Measurements from ENCODE around the gene ZNF503.
"Not testable (repeated sequence)": the region's sequence is repeated elsewhere in the genome, so short reads cannot be mapped to it uniquely, and the experiment has no call there.

Gene ZNF503

DNA sequence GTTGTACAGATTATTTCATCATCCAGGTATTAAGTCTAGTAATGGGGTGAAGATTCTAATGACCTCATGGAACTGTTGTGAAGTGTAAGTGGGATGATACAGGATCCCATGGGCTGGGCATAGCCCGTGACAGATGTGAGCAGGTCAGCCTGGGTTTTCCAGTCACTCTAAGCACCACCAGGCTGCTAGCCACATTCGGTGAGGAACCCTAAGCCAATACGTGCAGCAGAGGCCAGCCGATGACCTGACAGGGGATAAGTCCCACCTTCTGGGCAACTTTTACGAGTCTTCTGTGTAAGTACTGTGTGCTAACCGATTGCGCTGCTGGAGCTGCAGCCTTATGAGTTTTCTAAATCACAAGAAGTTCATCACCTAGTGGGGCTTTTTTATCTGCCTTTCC, 7.3 kb downstream of the ZNF503 start:
- DNase-seq: no peak

DNA sequence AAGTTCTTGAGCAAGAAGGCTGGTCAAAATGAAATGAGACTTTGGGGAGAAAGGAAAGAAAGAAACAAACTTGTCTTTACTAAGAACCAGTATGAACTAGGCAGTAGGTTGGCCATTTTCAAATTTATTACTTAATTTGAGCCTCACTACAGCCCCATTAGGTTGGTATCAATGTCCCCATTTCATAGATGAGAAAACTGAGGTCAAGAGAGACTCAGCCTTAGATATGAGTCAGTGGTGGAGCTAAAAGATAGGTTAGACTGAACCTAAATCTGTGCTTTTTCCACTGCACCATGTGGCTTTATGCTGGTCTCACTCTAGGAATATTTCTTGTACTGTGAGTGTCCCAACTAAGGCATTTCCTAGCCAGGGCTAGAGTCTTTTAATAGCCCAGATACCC, 8.8 kb downstream of the ZNF503 start:
- no peak for DNase-seq

DNA sequence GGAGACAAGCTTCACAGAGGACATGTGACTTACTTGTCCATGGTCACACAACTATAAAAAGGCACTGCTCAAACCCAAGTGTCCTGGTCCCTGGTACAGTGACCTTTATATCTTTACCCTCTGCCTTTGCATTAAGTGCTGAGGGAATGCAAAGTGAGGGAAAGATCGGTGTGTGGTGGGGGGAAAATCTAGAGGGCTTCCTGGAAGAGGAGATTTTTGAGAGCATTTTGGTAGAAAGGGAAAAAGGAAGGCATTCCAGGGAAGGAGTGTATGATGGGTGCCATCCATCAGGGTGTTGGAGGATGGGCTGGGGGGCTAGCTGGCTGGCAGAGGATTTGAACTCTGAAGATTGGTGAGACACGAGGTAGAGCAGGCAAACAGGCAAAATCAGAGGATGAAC, 9.3 kb downstream of the ZNF503 start:
- no peak for DNase-seq

DNA sequence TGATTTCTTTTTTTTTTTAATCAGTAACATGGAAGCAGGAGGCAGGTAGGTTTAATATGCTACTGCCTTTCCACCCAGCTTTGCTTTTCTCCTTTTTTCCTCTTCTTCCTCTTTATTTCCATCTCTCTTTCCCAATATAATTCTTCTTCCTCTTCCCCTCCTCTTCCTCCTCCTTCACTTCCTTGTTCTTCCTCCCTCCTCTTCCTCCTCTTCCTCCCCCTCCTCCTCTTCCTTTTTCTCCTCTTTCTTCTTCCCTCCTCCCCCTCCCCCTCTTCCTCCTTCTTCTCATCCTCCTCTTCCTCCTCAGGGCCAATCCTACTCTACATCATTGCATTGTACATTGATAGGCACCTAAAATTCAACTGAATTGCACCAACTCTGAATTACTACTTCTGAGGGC, 11.4 kb downstream of the ZNF503 start:
- DNase-seq: no peak

DNA sequence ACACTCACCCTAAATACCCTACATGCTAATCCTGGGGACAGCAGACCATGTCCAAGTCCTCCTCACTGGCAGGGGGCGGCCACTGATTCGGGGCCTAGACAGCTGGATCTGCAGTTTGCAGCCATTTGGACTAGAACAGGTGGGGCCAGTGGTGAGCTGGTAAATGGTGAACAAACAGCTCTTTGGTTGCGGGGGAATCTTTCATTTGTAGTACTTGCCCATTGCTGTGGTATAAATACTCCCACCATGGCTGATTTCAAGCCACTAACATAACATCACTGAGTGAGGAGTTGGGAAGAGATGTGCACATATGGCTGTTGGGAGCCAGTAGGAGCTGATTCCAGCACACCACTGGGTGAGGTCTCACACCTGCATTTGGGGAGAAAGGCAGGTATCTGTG, 13.5 kb downstream of the ZNF503 start:
- DNase-seq: no peak

DNA sequence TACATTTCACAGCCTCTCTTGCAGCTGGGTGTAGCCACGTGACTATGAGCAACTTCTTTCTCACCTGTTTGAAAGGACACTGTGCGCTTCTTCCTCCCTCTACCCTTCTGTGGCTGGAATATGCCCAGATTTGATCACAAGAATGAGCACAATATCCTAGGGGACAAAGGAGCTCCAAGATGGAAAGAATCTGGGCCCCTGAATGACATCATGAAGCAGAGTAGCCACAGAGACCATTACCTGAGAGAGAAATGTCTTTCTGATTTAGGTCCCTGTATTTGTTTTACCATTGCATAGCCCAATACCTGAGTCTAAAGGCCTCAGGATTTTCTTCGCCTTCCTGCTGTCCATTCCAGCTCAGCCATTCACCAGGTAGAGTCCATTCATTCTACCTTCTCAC, 15.4 kb downstream of the ZNF503 start:
- DNase-seq: no peak

DNA sequence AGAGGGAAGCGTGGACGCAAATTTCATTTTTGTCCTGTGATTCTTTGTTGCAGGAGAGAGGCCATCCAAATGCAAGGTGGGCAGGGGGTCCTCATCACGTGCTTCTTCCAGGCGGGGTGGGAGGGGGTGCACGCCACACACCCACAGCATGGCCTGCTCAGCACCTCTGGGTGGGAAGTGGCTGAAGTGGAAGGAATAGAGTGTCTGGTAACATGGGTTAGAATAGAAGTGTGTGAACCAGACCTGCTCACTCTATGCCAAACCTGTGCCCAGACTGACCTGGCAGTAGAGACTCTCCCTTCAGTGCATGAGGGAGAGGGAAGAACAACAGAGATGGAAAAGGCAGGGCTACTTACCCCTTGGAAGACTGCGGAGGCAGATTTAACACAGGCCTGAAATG, 21.7 kb downstream of the ZNF503 start:
- no peak for DNase-seq

DNA sequence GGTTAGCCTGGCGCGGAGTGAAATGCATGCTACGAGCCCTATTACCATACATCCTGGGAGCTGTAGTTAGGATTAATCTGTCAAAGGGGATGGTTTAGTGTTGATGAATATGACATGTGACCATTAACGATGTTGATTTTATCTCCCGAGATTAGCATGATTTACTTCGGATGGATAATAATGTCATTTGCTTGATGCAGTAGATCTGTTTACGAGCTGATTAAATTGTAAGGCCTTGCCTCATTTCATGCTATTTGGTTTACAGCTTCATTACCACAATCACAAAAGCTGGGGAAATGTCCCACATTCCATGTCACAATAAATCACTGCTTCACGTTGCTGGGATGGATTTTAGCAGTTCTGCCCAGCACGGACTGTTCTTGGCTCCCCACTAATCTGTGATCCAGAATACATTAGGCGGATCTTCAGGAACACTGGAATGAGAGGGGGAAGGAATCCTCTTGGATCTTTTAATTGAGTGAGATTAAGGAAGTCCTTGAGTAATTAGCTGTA, 22.3 kb downstream of the ZNF503 start:
- no peak for DNase-seq

DNA sequence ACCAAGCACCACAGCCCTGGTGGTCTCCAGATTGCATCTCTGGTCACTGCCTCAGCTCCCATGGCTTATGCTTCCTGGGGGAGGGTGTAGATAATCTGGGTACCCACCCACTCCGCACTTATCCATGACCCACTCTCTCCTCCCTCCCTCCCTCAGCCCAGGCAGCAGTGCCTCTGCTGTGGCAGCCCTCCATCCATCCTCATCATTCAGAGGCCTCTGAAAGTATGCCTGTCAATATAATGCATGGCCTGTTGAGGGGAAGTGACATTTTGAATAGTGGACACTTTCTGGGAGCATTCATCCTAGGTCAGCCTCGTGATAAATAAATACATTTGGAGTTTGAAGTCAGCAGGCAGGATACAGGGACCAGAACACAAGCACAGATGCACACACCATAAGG, 23.2 kb downstream of the ZNF503 start:
- no peak for DNase-seq

DNA sequence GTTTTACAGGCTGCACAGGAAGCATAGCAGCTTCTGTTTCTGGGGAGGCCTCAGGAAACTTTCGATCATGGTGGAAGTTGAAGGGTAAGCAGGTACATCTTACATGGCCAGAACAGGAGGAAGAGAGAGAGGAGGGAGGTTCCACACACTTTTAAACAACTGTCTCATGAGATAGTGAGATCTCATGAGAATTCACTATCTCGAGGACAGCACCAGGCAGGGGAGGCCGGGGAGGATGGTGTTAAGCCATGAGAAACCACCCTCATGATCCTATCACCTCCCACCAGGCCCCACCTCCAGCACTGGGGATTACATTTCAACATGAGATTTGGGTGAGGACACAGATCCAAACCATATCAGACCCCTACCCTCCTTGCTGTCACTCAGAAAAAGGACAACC, 23.7 kb downstream of the ZNF503 start:
- DNase-seq: no peak

DNA sequence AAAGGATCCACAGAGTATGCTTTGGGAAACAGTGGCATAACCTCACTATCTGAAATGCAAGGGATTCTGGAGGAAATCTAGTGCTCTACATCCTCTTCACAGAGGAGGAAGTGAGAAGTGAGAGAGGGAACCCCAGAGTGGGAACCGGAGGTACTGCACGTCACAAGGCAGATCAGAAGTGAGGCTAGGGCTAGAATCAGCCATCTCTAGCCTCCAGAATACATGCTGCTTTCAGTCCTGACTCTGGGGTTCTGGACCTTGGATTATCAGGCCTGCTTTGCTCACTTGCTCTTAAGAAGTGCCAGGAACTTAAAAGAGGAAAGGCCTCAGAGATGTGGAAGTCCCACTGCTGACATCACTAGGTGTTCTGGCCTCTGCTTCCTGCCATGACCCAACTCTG, 25.7 kb downstream of the ZNF503 start:
- DNase-seq: no peak

DNA sequence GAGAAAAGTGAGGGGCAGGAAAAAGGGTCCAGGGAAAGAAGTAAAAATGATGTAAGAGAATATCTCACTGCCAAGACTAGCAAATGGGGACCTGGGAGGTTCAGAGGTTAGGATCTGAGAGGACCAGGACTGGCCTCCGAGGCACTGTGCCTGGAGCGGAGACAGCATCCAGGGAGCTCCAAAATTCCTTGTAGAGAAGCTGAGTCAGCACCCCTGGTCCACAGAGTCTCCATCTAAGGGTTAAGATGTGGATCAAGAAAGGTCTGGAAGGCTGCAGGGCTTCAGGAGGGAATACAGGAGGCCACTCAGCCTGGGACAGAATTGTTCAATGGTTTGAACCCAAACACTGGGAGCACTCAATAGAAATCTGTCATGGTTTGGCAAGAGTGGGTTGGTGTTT, 30.6 kb downstream of the ZNF503 start:
- DNase-seq: no peak

DNA sequence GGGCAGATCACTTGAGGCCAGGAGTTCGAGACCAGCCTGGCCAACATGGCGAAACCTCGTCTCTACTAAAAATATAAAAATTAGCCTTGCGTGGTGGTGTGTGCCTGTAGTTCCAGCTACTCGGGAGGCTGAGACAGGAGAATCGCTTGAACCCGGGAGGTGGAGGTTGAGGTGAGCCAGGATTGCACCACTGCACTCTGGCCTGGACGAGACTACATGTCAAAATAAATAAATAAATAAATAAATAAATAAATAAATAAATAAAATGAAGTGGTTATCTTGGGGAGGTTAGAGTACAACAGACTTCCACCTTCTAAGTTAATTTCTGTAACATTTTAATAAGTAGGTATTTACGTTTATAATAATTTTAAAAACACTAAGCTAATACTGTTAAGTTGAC, 31.7 kb downstream of the ZNF503 start:
- not testable (repeated sequence) for DNase-seq

DNA sequence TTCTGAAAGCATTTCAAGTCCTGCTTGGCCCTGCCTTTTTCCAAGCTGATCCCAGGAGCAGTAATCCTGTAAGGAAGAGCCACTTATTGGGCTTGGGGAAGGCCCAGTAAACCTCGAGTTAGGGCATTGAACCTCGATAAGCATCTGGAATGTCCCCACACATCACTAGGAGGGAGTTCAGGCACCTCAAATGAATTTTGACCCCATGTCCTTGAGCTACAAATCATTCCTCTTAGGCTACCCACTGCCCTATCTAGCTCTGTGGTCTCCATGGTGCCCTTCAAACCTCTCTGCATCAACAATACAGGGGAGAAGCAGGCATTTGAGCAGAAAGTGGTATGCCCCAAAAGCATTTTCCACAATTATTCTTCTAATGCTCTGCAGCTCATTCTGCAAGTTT, 33.7 kb downstream of the ZNF503 start:
- DNase-seq: no peak

DNA sequence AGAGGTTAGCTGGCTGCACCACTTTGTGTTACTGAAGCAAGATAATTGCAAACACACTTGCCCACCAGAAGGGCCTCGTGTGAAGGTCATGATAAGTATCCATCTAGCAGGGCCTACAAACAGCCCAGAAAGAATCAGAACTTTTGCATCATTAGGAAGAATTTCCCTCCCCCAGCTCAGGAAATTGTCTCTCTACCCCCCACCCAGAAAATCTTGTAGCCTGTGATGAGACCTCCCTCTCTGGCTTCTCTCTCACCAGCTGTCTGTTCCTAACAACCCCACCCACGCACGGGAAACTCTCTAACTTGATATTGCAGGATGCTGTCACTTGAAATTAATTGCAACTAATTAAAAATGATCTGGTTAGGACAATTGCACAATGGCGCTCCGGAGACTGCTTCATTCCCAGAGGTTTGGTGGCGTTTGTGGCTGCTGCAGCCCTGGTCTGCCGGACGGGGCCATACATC, 34.5 kb downstream of the ZNF503 start:
- no peak for DNase-seq

DNA sequence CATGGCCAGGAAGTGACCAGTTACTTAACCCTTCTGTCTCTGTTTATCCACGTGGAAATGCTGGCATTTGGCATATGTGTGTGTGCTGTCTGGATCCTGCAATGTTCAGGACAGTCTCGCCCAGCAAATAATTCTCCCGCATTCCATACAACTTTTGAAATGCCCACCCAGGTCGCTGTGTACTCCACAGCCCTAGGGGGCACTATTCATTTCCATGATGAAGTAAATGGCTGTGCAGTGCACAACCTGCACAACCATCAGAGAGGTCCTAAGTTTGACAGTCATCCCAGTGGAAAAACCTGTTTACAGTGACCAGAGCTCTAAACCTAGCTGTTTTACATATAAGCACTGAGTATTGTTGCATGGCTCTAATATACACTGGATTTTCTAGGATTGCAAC, 38.1 kb downstream of the ZNF503 start:
- no peak for DNase-seq

DNA sequence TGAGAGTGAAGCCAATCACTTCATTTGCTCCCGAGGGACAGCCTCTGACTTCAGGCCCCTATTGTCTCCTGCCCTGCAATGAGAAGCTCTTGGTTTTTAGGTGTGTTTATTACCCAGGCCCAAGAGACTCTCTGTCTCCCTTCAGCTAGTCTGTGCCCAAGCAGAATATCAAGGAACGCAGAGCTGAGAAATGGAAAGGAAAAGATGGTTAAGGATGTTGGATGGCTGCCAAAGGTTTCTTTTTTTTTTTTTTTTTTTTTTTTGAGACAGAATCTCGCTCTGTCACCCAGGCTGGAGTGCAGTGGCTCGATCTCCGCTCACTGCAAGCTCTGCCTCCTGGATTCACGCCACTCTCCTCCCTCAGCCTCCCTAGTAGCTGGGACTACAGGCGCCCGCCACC, 41.7 kb downstream of the ZNF503 start:
- not testable (repeated sequence) for DNase-seq

DNA sequence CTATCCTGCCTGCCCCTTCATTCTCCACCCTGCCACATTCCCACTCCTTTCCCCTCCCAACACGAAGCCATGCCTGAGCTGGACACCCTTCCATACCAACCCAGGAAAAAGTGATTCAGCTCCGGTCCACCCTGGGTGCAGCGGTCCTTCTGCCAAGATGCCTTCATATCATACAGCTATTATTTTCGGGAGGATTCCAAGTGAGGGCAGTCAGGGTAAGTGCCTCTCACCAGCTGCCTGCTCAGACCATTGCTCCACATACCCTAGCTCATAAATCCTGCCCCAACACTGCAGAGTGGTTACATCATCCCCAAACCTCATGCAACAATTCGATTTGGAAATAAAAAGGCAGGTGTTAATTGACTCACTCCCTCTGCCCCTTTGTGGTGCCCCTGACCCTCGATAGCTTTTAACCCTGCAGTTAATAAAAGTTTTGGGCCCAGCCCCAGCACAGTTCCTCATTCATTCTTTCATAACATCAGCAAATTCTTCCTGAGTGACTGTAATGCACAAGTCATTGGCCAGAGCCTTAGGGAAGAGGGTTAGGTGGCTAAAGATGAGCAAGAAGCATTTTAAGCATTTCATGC, 42.6 kb downstream of the ZNF503 start:
- peak; percentile 83 for DNase-seq

DNA sequence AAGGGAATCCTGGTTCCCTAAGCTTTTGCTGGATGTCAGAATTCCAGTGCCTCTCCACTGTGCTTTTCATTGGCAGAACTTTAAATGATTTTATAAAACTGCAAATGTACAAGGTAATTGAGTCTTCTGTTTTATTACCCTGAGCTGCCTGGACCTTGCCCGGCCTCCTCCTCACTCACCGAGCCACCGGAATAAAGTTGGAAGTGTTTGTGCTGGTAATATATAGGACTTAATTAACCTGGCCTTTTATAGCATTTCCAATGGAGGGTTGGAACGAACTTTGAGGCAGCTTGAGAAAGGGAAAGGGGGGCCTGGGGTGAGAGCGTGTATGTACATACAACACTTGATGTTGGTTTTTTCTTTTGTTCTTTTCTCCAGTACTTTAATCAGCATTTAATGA, 43.4 kb downstream of the ZNF503 start:
- DNase-seq: no peak

DNA sequence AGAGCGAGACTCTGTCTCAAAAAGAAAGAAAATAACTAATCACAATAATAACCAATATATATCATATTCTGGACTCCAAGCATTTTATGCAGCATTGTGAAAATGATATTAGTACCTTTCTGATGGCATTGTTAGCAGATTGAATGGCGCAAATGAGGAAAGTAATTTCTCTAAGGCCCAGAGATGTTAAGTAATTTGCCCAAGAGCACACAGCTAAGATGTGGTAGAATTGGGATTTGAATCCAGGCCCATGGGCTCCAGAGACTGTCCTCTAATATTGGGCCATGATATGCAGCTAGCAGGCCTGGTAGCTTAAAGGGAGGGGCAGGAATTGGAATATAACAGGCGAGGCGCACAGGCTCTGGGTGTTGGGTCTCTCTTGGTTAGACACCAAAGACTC, 44.1 kb downstream of the ZNF503 start:
- no peak for DNase-seq

DNA sequence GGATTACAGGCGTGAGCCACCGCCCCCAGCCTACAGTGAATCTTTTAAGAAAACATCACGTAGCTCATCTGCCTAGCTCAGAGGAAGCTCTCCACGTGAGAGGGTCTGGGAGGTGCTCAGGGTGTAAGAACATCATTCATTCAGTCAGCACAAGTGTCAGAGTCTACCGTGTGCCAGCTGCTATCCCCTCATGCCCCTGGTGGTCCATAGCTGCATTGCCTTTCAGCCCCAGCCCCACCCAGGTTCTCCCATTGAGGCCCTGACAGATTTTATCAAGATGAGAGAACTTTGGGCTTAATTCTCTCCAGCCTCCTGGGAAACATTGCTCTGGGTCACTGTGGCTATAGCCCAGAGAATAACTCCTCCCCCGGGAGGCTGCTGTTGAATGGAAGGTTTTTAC, 45.1 kb downstream of the ZNF503 start:
- no peak for DNase-seq

DNA sequence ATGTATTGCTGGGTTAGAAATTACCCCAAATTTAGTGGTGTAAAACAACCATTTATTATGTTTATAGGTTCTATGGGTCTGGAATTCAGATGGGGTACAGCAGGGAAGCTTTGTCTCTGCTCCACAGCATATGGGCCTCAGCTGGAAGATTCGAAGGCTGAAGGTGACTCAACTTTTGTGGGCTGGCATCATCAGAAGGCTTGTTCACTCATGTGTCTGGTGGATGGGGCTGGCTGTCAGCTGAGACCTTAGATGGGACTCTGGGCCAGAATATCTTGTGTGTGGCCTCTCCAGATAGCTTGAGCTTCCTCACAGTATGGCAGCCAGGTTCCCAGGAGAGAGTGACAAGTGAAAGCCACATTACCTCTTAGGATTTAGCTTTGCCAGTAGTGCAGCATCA, 45.9 kb downstream of the ZNF503 start:
- DNase-seq: no peak

DNA sequence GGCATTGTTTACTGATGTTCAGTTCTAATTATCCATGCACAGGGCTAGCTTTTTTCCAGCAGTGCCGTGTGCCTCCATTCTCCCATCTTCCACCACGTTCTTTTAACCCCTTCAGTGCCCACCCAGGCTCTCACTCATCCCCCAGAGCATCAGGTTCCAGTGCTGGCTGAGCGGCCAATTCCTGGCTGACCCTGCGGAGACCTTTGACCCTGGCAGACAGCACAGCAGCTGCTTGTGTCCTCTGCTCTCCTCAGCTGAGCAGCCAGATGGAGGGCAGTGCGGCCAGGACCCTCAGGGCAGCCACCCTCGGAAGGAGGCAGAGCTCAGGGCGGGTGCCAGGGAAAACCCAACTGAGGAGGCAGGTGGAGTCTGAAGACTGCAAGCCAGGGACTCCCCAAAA, 48.4 kb downstream of the ZNF503 start:
- DNase-seq: no peak

DNA sequence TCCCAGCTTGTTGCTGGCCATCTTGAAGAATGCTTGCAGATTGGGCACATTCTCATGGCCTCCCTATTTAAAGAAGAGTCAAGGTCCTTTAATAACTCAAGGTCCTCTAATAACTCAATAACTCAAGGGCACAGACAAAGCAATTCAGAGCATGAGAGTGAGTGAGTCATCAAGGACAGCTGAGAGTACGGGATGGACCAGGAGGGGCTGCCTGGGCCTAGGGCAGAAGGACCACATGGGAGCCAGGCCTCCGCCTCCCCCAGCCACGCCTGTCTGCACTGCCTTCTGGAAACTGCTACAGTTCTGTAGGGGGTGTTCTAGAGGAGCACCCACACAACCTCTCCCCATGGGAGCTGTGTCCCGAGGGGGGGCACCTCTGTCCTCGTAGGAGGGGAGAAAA, 48.9 kb downstream of the ZNF503 start:
- no peak for DNase-seq

DNA sequence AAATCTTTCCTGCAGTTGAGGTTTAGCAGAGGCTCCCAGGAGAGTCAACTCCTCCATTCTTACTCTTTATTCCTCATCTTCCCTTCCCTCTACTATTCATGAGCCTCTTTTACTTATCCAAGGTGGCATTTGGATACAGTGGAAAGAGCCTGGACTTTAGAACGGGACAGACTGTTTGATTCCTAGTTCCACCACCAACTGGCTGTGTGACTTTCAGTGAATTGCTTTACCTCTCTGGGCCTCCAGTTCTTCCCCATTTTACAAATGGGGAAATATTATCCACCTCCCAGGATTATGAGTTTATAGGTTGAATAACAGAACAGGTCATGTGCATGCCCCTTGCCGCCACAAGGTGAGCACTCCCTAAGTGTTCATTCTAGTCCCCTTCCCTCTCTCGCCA, 49.9 kb downstream of the ZNF503 start:
- no peak for DNase-seq

DNA sequence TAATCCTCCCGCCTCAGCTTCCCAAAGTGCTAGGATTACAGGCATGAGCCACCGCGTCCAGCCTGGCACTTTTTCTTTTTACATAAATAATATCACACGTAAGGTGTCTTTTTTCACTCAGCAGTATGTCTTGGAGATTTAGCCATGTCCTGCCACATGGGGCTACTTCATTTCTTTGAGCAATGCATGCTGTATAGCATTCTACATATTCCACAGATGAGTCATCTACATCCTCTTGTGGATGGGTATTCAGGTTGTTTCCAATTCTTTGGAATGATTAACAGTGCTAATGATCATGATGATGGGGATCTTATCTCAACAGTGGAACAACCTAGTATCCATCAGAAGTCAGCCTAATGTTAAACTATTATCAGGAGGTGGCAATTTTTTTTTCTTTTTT, 50.8 kb downstream of the ZNF503 start:
- DNase-seq: peak; percentile 59

Data from HCEC 1CT (cell line).